CD4-positive, alpha-beta T cell treated with Interferon gamma for 1 hour (primary cell): Measurements from ENCODE around the gene ZBTB47.

Source experiments
- DNase-seq: peaks from one replicate; pipeline ENCODE4 v3.0.0-alpha.2; 2020

The ZBTB47 gene

DNA sequence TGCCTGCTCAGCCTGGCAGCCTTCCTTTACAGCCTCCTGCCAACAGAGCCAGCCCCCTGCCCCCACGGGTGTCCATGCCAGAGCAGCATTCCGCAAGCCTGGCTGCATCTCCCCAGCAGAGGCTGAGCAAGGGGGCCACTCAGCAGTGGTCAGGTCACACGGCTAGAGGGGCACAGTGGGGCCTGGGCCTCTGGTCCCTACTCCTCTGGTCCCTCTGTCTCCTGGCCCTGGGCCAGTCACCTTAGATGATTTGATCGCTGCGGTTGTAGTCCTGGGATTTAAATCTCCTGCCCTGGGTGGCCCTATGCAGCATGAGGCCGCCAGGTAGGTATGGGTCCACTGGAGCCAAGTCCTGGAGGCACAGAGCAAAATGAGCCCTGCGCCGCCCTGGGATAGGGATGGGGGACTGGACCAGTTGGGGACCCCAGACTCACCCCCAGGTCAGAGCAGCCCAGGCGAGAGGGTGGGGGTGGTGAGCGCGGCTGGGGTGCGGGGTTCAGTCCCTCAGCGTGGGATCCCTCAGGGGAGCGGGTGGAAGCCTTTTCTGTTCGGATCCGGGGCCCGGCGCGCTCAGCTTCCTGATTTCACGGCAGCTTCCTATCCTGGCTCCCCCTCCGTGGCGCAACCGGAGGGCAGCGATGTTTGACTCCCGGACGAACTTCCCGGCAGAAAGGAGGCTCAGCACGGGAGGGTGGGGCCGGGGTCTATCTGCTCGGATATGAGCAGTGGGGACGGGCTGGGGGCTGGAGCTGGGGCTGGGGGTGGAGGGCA is at the start of gene ZBTB47:
Gene ZBTB47 (plus strand): TSS at position 138 of the 771 bp plus-strand sequence. CDS start 4,659 bp downstream, outside the sequence.
- no peak for DNase-seq

DNA sequence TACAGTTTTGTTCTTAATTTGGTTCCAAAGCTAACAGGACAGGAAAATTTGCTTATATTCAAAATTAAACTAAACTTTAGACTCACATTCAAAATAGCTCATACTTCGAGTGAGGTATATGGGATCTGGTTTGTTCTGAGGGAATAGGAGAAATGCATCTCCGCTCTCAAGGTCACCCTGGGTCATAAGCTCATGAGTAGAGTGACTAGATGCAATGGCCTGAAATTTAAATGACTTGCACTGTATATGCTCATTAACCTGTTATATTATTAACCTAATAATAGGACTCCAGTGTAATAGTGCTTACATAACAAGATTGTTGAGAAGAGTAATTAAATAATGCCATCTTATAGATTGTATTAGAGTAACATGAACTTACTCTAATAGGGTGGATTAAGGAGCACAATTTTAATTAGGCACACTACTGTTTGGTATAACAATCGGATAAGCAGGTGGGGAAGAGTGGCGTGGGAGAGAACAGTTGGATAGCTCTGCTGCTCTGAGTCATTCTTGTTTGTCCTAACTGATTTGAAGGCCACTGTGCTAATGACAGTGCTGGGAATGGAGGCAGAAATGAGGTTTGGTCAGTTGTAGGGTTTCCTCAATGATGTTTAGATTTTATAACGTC is 47.8 kb upstream of the ZBTB47 start:
- no peak for DNase-seq

DNA sequence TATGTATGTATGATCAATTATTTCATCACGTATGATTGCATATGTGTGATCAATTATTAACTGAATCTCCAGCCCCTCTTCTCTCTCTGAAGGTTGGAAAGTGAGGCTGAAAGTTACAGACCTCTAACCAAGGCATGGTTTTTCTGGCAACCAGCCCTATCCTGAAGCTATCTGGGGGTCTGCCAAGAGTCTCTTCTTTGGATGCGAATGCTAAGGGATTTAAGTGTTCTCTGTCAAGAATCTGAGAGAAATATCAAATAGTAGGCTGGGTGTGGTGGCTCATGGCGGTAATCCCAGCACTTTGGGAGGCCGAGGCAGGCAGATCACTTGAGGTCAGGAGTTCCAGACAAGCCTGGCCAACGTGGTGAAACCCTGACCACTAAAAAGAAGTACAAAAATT is 44.9 kb upstream of the ZBTB47 start:
- DNase-seq, result no peak

DNA sequence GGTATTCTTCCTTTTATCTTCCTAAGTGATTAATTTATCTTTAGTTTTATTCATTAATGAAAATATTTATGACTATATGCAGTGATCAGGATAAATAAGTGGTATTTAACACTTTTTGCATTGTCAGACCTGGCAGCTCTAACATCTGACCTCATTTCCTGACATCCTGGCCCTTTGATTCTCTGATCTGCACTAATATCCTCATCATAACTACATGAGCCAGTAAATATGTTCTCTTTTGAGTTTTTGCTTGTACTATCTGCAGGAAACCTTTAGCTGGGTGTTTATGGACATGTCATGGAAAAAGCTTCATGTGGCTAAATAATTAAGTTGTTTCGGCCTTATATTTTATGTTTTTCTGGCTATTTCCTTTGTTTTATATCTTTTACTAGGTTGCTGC is 42.5 kb upstream of the ZBTB47 start:
- DNase-seq, result no peak

DNA sequence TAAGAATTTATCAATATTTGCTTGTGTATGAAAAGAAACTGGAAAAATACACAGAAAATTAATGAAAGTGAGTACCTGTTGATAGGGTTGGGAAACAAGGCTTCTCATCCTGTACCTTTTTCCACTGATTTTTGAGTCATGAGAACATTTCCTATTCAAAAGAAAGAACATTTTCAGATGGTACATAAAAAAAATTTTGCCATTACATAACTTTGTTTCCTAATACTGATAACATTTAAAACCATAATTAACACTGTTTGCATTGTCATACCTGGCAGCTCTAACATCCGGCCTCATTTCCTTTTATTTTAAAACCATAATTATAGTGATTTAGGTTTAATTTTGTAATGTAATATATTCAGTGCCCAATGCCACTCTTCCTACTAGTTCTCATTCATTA is 41.3 kb upstream of the ZBTB47 start:
- no peak for DNase-seq

DNA sequence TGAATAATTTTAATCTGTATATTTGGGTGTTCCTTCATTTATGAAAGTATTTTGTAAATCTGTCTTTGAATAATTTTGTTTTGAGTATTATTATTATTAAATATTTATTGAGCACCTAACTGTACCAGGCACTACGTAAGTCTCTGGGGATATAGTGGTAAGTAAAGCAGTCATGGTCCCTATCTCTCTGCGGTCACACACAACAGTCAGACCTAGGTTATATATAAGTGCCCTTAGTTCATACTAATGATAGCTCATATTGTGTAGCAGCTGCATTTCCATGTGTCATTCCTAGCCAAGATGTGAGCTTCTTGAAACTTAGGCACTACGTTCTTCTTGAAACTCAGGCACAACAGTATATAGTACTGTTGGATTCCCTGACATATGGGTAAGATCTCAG is 40.6 kb upstream of the ZBTB47 start:
- DNase-seq, result no peak

DNA sequence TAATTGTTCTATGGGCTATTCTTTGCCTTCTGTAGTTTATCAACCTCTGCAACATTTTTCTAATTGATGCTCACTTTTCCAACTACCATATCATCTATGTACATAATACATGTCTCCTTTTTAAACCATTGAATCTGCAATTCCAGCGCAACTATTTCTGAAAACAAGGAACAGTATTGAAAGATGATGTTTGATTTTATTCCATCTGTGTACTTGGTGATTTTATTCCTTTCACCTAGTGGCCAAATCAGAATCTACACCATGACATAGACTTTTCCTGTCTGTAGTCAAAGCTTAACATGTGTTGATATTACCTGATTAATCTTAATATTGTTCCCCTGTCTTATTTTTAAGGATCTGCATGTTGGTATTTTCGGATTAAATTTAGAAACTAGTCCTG is 40.0 kb upstream of the ZBTB47 start:
- DNase-seq, result no peak

DNA sequence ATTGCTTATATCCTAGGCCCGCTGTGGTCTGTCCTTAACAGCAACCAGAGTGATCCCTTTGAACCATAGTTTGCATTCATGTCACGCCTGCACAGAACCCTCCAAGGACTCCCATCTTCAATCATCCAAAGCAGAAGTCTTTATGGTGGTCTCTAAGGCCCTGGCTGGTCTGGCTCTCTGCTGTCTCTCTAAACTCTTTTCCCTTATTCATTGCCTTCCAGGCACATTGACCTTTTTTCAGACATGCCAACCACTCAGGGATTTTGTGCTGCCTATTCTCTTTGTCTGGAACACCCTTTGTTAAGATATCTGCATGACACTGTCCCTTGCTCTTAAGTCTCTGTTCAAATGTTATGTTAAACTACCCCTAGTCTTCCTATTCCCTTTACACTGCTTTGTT is 21.9 kb upstream of the ZBTB47 start:
- DNase-seq, result no peak

DNA sequence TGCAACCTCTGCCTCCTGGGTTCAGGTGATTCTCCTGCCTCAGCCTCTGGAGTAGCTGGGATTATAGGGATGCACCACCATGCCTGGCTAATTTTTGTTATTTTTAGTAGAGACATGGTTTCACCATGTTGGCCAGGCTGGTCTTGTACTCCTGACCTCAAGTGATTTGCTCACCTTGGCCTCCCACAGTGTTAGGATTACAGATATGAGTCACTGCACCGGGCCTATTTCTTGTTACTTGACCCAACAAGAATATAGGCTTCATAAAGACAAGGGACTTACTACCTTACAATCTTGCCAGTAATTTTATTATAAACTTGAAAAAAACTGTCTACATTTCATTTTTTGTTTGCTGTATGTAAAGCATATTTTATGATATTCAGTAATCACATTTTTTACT is 21.4 kb upstream of the ZBTB47 start:
- DNase-seq, result no peak

DNA sequence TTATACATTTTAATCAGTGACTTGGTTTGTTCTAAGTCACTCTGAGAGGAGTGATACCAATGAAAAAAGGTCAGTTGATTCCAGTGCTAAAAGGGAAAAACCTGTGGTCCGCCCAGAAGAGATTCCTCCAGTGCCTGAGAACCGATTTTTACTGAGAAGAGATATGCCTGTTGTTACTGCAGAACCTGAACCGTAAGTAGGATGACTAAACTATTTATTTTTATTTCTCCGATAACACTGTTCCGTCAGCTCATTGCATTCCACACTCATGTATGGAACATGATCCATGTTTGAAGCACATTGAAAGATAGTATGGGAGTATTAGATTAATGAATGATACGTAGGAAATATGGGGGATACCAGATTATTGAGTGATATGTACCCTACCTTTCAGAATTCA is 20.0 kb upstream of the ZBTB47 start:
- DNase-seq, result no peak

DNA sequence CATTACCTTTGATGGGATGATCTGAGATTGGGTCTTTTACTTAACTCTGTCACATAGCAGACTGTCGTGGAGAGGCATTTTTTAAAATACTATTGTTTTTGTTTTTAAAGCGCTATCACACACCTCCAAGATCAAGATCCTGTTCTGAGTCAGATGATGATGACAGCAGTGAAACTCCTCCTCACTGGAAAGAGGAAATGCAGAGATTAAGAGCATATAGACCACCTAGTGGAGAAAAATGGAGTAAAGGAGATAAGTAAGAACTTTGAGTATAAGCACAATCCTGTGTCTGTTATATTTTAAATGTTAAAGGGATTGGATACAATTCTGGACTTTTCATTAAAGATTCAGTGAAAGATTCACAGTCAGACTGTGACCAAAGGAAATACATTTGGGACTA is 18.4 kb upstream of the ZBTB47 start:
- DNase-seq, result no peak

DNA sequence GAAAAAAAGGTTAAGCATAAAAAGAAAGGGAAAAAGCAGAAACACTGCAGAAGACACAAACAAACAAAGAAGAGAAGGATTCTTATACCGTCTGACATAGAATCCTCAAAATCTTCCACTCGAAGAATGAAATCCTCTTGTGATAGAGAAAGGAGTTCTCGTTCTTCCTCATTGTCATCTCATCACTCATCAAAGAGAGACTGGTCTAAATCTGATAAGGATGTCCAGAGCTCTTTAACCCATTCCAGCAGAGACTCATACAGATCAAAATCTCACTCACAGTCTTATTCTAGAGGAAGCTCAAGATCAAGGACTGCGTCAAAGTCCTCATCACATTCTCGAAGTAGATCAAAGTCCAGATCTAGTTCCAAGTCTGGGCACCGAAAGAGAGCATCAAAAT is 16.5 kb upstream of the ZBTB47 start:
- no peak for DNase-seq

DNA sequence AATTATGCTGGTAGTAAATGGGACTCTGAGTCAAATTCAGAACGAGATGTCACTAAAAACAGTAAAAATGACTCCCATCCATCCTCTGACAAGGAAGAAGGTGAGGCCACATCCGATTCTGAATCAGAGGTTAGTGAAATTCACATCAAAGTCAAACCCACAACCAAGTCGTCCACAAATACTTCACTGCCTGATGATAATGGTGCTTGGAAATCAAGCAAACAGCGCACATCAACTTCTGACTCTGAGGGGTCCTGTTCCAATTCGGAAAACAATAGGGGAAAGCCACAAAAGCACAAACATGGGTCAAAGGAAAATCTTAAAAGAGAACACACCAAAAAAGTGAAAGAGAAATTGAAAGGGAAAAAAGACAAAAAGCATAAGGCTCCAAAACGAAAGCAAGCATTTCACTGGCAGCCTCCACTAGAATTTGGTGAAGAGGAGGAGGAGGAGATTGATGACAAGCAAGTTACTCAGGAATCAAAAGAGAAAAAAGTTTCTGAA is 15.1 kb upstream of the ZBTB47 start:
- DNase-seq, result no peak

DNA sequence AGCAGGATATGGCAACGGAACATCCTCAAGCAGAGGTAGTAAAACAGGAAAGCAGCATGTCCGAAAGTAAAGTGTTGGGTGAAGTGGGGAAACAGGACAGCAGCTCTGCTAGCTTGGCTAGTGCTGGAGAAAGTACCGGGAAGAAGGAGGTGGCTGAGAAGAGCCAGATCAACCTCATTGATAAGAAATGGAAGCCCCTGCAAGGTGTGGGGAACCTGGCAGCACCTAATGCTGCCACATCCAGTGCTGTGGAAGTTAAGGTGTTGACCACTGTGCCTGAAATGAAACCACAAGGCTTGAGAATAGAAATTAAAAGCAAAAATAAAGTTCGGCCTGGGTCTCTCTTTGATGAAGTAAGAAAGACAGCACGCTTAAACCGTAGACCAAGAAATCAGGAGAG is 14.3 kb upstream of the ZBTB47 start:
- DNase-seq, result no peak

DNA sequence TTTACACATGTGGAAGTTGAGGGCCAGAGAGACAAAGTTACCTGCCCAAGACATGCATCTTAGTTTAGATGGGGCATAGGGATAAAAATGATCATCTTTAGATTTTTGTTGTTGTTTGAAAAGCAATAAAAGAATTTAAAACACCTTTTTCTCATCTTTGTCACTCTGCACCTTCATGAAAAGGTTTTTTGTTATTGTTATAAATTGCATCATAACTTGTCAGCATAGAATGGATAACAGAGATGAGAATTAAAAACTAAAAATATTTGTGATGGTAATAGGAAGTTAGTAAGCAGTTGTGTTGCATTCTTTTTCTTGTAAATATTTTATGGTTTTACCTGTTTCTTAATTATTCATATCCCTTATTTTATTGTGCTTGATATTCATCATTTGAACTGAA is 13.4 kb upstream of the ZBTB47 start:
- DNase-seq, result no peak

DNA sequence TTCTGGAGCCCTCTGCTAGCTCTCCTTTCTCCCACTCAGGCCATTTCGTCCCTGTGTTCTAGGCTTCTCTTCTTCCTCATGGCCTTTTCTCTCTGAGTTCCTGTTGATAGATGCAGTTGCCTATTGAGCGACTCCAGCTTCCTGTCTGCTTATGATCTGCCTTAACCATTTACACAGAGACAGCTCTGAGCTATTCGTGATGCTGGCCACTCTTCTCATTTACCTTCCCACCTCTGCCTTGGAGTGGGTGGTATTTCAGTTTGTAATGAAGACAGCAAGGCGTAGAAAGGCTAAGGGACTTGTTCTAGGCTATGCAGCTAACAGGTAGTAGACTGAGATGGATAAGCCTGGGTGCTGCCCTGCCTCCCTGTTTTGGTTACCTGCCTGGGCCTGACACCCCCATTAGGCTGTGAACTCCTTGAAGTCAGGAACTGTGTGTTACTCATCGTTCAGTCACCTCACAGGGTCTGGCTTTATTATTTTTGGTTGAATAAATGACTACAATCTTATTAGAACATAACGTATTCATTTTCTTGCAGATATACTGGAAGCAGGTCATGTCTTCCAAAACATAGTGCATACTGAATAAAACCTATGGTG is 12.6 kb upstream of the ZBTB47 start:
- DNase-seq, result no peak

DNA sequence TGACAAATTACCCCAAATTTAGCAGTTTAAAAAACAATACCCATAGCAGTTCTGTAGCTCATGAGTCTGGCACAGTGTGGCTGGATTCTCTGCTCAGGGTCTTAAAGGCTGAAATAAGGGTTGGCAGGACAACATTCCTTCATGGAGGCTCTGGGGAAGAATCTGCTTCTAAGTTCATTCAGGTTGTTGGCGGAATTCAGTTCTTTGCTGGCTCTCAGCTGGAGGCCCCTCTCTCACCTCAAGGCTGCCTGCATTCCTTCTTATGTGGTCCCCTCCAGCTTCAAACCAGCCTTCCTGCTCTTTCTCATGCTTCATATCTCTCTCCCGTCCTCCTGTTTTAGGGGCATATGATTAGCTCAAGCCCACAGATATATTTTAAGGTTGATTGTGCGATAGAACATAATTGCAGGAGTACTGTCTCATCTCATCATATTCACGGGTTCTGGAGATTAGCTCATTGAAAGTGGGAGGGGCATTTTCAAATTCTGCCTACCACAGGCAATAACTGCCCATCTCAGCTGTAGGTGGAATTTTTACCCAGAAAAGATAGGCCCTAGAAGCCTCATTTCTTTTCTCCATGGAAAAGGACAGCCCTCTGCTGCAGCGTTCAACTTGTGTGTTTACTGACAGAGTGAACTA is 5.6 kb upstream of the ZBTB47 start:
- DNase-seq, result no peak

DNA sequence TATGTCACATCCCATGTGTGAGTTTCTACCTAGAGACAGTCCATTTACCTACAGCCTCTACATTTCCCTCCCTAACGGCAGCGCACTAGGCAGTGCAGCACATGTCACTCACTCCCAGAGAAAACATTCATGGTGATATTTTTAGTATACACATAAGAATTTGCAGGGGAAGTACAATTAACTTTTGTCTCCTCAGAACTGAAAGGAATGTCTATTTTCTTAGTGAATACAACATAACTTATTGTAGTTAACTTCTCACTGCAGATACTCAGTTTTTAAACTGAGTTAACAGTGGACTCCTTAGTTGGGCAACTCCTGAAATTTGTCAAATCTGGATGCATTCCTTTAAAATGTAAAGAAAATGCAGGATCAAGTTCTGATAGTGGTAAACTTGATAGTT is 4.5 kb upstream of the ZBTB47 start:
- no peak for DNase-seq

DNA sequence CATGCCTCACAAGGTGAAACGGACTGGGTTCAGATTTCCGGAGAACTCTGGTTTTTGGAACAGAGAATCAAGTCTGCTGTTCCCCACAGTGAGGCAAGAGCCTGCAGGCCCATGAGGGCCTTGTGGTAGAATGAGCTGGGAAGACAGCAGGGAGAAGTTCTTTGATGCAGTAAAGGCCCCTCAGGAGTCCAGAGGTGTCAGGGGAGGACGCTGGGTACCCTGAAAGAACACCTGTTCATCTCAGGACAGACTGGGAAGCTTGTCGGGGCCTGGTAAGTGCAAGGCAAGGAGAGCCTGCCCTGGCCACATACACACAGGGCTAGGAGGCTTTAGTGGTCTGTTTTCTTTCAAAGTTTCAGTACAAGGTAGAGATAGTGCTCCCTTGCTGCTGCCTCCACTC is 3.7 kb upstream of the ZBTB47 start:
- no peak for DNase-seq

DNA sequence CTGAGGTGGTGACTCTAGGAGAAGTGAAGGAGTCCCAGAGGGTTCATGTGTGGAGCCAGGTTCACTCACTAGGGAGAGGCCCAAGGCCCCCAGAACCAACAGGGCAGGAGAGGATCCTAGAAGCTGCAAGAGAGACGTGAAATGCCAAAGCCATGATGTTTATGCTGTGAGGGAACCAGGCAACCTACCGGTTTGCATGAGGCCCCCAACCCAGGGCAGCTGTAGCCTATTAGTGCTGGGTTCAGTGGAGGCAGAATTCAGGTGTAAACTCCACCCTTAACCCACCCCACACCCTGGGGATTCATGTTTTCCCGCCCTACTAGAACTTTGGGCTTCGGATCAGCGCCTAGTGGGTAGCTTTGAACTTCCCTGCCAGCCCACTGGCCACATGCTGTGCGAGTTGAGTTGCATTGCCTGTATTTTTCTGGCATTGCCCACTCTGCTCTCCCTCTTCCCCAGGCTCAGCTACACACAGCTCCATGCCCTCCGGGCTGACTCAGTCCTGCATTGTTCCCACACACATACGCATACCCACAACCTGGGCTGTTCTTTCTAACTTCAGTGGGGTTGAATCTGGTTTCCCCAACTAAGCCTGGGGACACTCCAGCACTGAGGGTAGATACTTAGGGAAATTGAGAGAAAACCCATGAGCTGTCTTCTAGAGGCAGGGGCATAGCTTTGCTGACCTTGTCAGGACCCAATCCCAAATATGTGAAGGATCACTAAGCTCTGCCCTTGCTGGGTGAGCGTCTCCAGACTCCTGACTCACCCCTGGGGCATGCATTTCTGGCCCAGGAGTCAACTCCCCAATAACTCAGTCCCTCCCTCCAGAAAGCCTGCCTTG is 2.0 kb upstream of the ZBTB47 start:
- DNase-seq, result no peak

DNA sequence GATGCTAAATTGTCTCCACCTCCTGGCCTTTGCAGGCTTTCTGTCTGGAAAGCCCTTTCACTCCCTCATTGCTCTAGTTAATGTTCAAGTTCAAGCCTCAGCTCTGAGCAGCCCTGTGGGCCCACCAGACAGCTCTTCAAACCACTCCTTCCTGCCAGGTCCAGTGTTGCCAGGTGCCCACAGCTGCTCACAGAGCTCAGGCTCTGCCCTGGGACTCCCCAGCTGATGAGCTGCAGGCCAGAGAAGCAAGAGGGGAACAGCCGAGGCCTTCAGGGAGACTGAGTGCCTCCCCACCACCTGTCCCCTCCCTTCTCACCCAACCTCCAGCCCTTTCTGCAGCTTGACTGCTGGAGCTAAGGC is 1.3 kb upstream of the ZBTB47 start:
- DNase-seq, result no peak

DNA sequence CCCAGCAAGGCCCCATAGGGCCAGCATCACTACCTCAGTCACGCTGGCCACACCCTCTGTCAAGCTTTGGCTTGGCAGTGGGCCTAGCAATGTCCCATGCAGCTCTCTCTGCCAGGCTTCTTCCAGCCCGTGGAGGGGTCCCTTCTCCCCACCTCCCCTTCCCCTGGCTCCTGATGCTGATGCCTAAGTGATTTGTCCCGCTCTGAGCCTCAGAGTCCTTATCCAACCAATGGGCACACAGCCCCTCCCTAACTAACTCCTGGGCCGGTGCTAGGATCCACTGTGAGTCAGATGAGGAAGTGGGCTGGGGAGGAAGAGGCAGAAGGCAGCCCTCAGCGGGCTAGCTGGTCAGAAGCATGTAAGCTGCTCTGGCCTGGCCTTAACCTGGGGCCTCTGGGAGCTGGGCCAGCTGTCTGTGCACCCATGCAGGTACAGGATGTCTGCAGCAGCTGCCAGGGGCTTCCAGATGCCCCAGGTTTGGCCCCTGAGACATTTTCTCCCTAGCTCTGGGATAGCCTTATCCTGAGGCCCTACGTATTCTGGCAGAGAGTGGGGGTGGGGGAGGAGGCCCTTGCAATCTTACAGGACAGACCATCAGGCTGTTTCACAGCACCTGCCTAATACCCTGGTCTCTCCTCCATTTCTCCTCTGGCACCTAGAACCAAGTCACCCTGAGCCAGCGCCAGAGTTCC is 740 bp upstream of the ZBTB47 start:
- DNase-seq, result peak; percentile 49

DNA sequence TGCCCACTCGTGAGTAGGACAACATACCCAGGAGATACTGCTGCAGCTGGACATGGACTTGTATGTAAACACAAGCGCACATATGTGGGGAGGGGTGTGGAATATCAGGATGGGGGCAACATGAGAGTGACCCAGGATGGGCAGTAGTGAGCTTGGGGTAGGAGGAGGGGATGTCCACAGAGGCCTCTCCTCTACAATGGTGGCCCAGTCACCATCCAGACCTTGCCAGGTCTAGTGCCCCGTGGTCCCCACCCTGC is 266 bp upstream of the ZBTB47 start:
- DNase-seq, result no peak
